ENCODE results near the gene DNAI1.

GRCh38 chr9:34544035-34544434 is 85.4 kb downstream of the DNAI1 start:
- no peak for TF ChIP-seq CTCF (IDR thresholded peaks at IDR 0.05; ENCODE audit: low read length)
- no peak for TF ChIP-seq EZH2 (IDR thresholded peaks at IDR 0.05; ENCODE audit: borderline replicate concordance, low read length)

Data from OCI-LY1 (cell line).